Dermis blood vessel endothelial cell (primary cell): ENCODE results near the gene LRP11. TPM values are rescaled to one million over a fixed set of nuclear protein-coding genes. Genes with fewer than 3 reads are reported as not detected.

Source experiments
- DNase-seq: peaks from one replicate; pipeline ENCODE4 v3.0.0; 2010
- total RNA-seq: library from RNA; depleted of rRNA; stranded (reverse); fragments of >200 nt; gene quantifications from 2 replicates; pipeline ENCODE4 v1.2.3, GENCODE V29; 2014

LRP11 gene
- total RNA-seq, 1 donor from 2014 or later = 13.3 TPM

DNA sequence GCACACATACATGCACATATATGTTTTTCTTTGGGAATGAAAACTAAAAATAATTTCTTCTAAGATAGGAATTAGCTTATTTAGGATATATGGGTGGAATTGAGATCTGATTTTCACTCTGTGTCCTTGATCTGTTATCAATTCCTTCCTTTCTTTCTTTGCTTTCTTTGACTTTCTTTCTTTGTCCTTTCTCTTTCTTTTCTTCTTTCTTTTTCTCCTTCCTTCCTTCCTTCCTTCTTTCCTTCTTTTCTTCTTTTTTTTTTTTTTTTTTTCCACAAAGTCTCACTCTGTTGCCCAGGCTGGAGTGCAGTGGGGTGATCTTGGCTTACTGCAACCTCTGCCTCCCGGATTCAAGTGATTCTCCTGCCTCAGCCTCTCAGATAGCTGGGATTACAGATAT is 86.5 kb downstream of the LRP11 start:
- no peak for DNase-seq

DNA sequence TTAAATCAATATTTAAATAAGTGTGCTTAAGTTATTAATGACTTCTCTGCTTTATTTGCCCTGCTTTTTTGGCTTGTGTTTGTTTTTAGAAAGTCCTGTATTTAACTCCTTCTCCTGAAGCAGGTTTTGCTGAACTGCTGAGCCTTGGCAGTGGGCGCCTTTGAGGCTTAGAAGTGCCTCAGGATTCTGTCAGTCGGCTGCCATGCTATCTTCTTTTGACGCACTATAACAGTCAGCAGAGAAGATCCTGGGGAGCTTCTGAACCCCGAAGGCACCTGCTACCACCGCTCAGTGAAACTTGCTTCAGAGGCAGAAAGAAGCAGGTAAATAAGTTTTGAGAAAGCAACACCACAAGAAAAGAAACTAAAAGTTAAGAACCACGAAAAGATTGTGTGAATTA is 92.2 kb downstream of the LRP11 start:
- DNase-seq = no peak

GRCh38 chr6:149771185-149771584 is 93.0 kb downstream of the LRP11 start:
- DNase-seq = no peak

- no peak for DNase-seq
These were observed 94.5 kb downstream of the LRP11 start for GRCh38 chr6:149769676-149770075.

Other genes starting within 250 kb of the LRP11 start
- 20.3 and 22.8 TPM in 2 replicates for gene KATNA1, start 215.6 kb downstream of the LRP11 start, total RNA-seq
- 9.9 and 13.1 TPM in 2 replicates for gene LATS1, start 146.3 kb downstream of the LRP11 start, total RNA-seq
- 29.3 and 31.0 TPM in 2 replicates for gene NUP43, start 117.8 kb downstream of the LRP11 start, total RNA-seq
- 132 and 137 TPM in 2 replicates for gene PCMT1, start 114.6 kb downstream of the LRP11 start, total RNA-seq
- gene RAET1E, start 33.8 kb upstream of the LRP11 start, total RNA-seq = 0.09 TPM in 1 of 2 replicates, not detected in the other
- not detected in 2 replicates for gene RAET1G, start 58.8 kb upstream of the LRP11 start, total RNA-seq
- gene ULBP2, start 77.7 kb upstream of the LRP11 start, total RNA-seq = 2.0 and 3.7 TPM in 2 replicates
- 0.17 and 0.23 TPM in 2 replicates for gene ULBP1, start 99.6 kb upstream of the LRP11 start, total RNA-seq
- gene RAET1L, start 161.2 kb upstream of the LRP11 start, total RNA-seq = not detected in 2 replicates
- gene ULBP3, start 204.8 kb upstream of the LRP11 start, total RNA-seq = 6.0 and 14.9 TPM in 2 replicates